ENCODE data around the gene OXCT2.
"Not testable (repeated sequence)": the region's sequence is repeated elsewhere in the genome, so short reads cannot be mapped to it uniquely, and the experiment has no call there.

OXCT2 gene

GRCh38 chr1:39799770-39800470 is 28.8 kb upstream of the OXCT2 start:
- H3K27me3 ChIP-seq (ENCODE audit: insufficient read depth, low read length, poor library complexity) = no peaks in the 10 kb centered on the region
- H2BK5ac ChIP-seq (ENCODE audit: low read length) = no peak overlapping the region
- H3K79me1 ChIP-seq (ENCODE audit: low read length) = no peaks in the 10 kb centered on the region
- no peak overlapping the region for H3K56ac ChIP-seq (ENCODE audit: low read length)
- no peaks in the 10 kb centered on the region for H3K79me2 ChIP-seq (ENCODE audit: control insufficient read depth, insufficient read depth, low read length)
- H3K4ac ChIP-seq (ENCODE audit: low read depth, low read length) = no peak overlapping the region
- H3K23ac ChIP-seq (ENCODE audit: low read length) = no peak overlapping the region
- DNase-seq = peak; percentile 88
- no peak overlapping the region for H3K4me2 ChIP-seq (ENCODE audit: low read length)
- no peak overlapping the region for H2AK5ac ChIP-seq (ENCODE audit: low read length)
- no peak overlapping the region for H3K9ac ChIP-seq (ENCODE audit: low read length)
- no peak overlapping the region for H2BK15ac ChIP-seq (replicated peaks; ENCODE audit: low read depth)
- H4K8ac ChIP-seq (ENCODE audit: low read depth, low read length) = no peak overlapping the region
- no peaks in the 10 kb centered on the region for H3K4me1 ChIP-seq (ENCODE audit: control insufficient read depth, low read depth, low read length)
- H3K18ac ChIP-seq (ENCODE audit: low read length) = no peak overlapping the region
- H2BK120ac ChIP-seq (ENCODE audit: low read depth, low read length) = no peak overlapping the region
- no CpG with 5 or more reads among the region's 8 CpGs for WGBS (ENCODE audit: extremely low coverage, insufficient coverage, low lambda C conversion rate)
- H4K5ac ChIP-seq (ENCODE audit: low read length) = no peak overlapping the region
- H3K27ac ChIP-seq (ENCODE audit: low read depth, low read length) = no peak overlapping the region
- H3K4me3 ChIP-seq (ENCODE audit: low read length) = no peak overlapping the region
- no peaks in the 10 kb centered on the region for H3K36me3 ChIP-seq (ENCODE audit: control insufficient read depth, insufficient read depth, low read length)

GRCh38 chr1:39798859-39799769 is 28.0 kb upstream of the OXCT2 start:
- H4K5ac ChIP-seq (ENCODE audit: low read length) = peak overlapping the region; percentile 56
- H3K23ac ChIP-seq (ENCODE audit: low read length); H3K4me1 ChIP-seq (ENCODE audit: control insufficient read depth, low read depth, low read length); H3K18ac ChIP-seq (ENCODE audit: low read length); H2AK5ac ChIP-seq (ENCODE audit: low read length); H2BK15ac ChIP-seq (replicated peaks; ENCODE audit: low read depth); H3K36me3 ChIP-seq (ENCODE audit: control insufficient read depth, insufficient read depth, low read length); H2BK120ac ChIP-seq (ENCODE audit: low read depth, low read length); H3K9ac ChIP-seq (ENCODE audit: low read length); H3K4ac ChIP-seq (ENCODE audit: low read depth, low read length); H3K79me2 ChIP-seq (ENCODE audit: control insufficient read depth, insufficient read depth, low read length); H4K8ac ChIP-seq (ENCODE audit: low read depth, low read length); H3K4me3 ChIP-seq (ENCODE audit: low read length); H3K4me2 ChIP-seq (ENCODE audit: low read length); H3K27me3 ChIP-seq (ENCODE audit: insufficient read depth, low read length, poor library complexity); H3K27ac ChIP-seq (ENCODE audit: low read depth, low read length); H3K79me1 ChIP-seq (ENCODE audit: low read length); H2BK5ac ChIP-seq (ENCODE audit: low read length): not testable (repeated sequence)
- peak; percentile 89 for DNase-seq
- peak overlapping the region; percentile 64 for H3K56ac ChIP-seq (ENCODE audit: low read length)
- WGBS (ENCODE audit: extremely low coverage, insufficient coverage, low lambda C conversion rate) = no CpG with 5 or more reads among the region's 26 CpGs

DNA sequence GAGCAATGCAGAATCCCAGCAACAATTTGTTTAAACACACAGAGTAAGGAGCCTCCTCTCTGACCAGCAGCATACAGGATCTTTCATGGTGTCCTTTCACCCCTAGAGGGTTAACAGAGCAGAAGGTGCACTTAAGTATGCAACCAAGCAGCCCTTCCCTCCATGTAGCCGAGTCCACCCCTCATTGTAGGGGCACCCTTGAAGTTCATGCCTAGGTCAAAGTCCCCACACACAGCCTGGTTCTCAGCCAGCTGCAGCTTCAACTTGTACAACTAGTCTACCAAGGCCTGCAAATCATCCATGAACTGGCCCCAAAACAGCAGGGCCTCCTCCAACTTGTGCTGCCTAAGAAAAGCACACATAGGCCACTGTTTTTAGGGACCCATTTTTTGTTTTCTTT is 24.5 kb upstream of the OXCT2 start:
- H3K36me3 ChIP-seq (ENCODE audit: control insufficient read depth, insufficient read depth, low read length) = no peaks in the 10 kb centered on the region

DNA sequence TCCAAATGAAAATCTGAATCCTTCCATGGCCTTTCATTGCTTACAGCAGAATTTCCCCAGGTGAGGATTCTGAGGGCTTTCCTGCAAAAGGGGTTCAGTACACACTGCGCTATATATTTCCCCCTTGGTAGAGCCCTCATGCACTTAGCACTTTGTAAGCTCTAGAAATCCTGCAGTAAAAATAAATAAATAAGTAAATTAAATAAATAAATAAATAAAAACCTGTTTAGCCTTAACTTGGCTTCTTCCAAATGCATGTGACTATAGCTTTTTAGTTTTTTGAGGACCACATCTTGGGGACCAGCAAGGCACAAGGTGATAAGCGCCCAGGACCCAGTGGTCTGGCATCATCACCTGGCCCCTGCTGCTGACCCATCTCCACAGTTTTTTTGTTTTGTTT is 20.7 kb upstream of the OXCT2 start:
- Histone ChIP-seq H2BK5ac (ENCODE audit: low read length) (no peak overlapping the region), H4K5ac (ENCODE audit: low read length) (no peak overlapping the region), H2BK120ac (ENCODE audit: low read depth, low read length) (no peak overlapping the region), H3K27me3 (ENCODE audit: insufficient read depth, low read length, poor library complexity) (peaks cover 13% of the 10 kb centered on the region), H3K4ac (ENCODE audit: low read depth, low read length) (no peak overlapping the region), H3K79me2 (ENCODE audit: control insufficient read depth, insufficient read depth, low read length) (no peaks in the 10 kb centered on the region), H3K4me3 (ENCODE audit: low read length) (no peak overlapping the region), H3K79me1 (ENCODE audit: low read length) (no peaks in the 10 kb centered on the region), H4K8ac (ENCODE audit: low read depth, low read length) (no peak overlapping the region), H2AK5ac (ENCODE audit: low read length) (no peak overlapping the region), H3K27ac (ENCODE audit: low read depth, low read length) (no peak overlapping the region), H3K9ac (ENCODE audit: low read length) (no peak overlapping the region), H2BK15ac (replicated peaks; ENCODE audit: low read depth) (no peak overlapping the region), H3K56ac (ENCODE audit: low read length) (no peak overlapping the region), H3K23ac (ENCODE audit: low read length) (no peak overlapping the region), H3K4me1 (ENCODE audit: control insufficient read depth, low read depth, low read length) (no peaks in the 10 kb centered on the region), H3K36me3 (ENCODE audit: control insufficient read depth, insufficient read depth, low read length) (no peaks in the 10 kb centered on the region), H3K18ac (ENCODE audit: low read length) (no peak overlapping the region), H3K4me2 (ENCODE audit: low read length) (no peak overlapping the region)
- no peak for DNase-seq
- WGBS (ENCODE audit: extremely low coverage, insufficient coverage, low lambda C conversion rate) = no CpG with 5 or more reads among the region's 2 CpGs

More for the DNA sequence above, 24.5 kb upstream of the OXCT2 start:
- WGBS (ENCODE audit: extremely low coverage, insufficient coverage, low lambda C conversion rate) = no CpG with 5 or more reads among the region's 1 CpG
- no peak overlapping the region for H3K4me3 ChIP-seq (ENCODE audit: low read length)
- H2BK120ac ChIP-seq (ENCODE audit: low read depth, low read length) = no peak overlapping the region
- H3K18ac ChIP-seq (ENCODE audit: low read length) = no peak overlapping the region
- H2BK15ac ChIP-seq (replicated peaks; ENCODE audit: low read depth) = no peak overlapping the region
- no peaks in the 10 kb centered on the region for H3K27me3 ChIP-seq (ENCODE audit: insufficient read depth, low read length, poor library complexity)
- no peak overlapping the region for H3K56ac ChIP-seq (ENCODE audit: low read length)
- no peak overlapping the region for H4K8ac ChIP-seq (ENCODE audit: low read depth, low read length)
- H3K4me2 ChIP-seq (ENCODE audit: low read length) = no peak overlapping the region
- H3K9ac ChIP-seq (ENCODE audit: low read length) = no peak overlapping the region
- no peaks in the 10 kb centered on the region for H3K79me1 ChIP-seq (ENCODE audit: low read length)
- H4K5ac ChIP-seq (ENCODE audit: low read length) = no peak overlapping the region
- H3K79me2 ChIP-seq (ENCODE audit: control insufficient read depth, insufficient read depth, low read length) = no peaks in the 10 kb centered on the region
- DNase-seq = no peak
- no peak overlapping the region for H3K27ac ChIP-seq (ENCODE audit: low read depth, low read length)
- no peak overlapping the region for H2BK5ac ChIP-seq (ENCODE audit: low read length)
- no peaks in the 10 kb centered on the region for H3K4me1 ChIP-seq (ENCODE audit: control insufficient read depth, low read depth, low read length)
- H2AK5ac ChIP-seq (ENCODE audit: low read length) = no peak overlapping the region
- H3K4ac ChIP-seq (ENCODE audit: low read depth, low read length) = no peak overlapping the region
- no peak overlapping the region for H3K23ac ChIP-seq (ENCODE audit: low read length)

DNA sequence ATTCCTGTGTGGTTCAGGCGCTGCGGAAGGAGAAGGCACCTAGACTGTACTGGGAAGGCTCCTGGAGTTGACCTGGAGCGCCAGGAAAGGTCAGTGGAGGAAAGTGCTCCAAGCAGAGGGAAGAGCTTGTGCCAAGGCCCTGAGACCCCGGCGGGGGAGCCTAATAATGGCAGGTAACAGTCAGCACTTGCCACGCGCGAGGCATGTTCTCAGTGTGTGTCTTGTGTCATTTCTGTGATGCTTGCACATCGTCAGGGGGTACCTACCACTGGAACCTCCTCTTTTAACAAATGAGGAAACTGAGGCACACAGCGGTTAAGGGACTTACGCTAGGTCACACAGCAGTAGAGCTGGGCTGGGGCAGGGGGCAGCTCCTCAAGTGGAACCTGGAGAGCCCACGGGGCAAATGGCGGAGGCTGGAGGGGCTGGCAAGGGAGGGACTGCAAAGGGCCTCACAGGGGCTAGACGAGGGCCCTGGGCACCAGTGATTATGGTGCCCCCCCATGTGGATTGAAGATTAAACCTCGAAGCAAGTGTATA is 18.5 kb upstream of the OXCT2 start:
- Histone ChIP-seq H3K4me1 (ENCODE audit: control insufficient read depth, low read depth, low read length) (no peaks in the 10 kb centered on the region), H2BK15ac (replicated peaks; ENCODE audit: low read depth) (no peak overlapping the region), H3K36me3 (ENCODE audit: control insufficient read depth, insufficient read depth, low read length) (no peaks in the 10 kb centered on the region), H4K5ac (ENCODE audit: low read length) (no peak overlapping the region), H3K27ac (ENCODE audit: low read depth, low read length) (no peak overlapping the region), H3K79me2 (ENCODE audit: control insufficient read depth, insufficient read depth, low read length) (no peaks in the 10 kb centered on the region), H3K23ac (ENCODE audit: low read length) (no peak overlapping the region), H3K4ac (ENCODE audit: low read depth, low read length) (no peak overlapping the region), H3K4me3 (ENCODE audit: low read length) (no peak overlapping the region), H3K4me2 (ENCODE audit: low read length) (peak overlapping the region; percentile 61), H3K79me1 (ENCODE audit: low read length) (no peaks in the 10 kb centered on the region), H3K27me3 (ENCODE audit: insufficient read depth, low read length, poor library complexity) (peaks cover 14% of the 10 kb centered on the region), H4K8ac (ENCODE audit: low read depth, low read length) (no peak overlapping the region), H3K18ac (ENCODE audit: low read length) (no peak overlapping the region), H2BK5ac (ENCODE audit: low read length) (no peak overlapping the region), H2BK120ac (ENCODE audit: low read depth, low read length) (no peak overlapping the region), H3K56ac (ENCODE audit: low read length) (no peak overlapping the region), H2AK5ac (ENCODE audit: low read length) (no peak overlapping the region), H3K9ac (ENCODE audit: low read length) (no peak overlapping the region)
- DNase-seq = peak; percentile 22
- no CpG with 5 or more reads among the region's 15 CpGs for WGBS (ENCODE audit: extremely low coverage, insufficient coverage, low lambda C conversion rate)
